ENCODE data around the gene CDK18. TPM values are rescaled to one million over a fixed set of nuclear protein-coding genes. Genes with fewer than 3 reads are reported as not detected.

The CDK18 gene
- polyA plus RNA-seq, 1 donor (not counting 4 experiments of a cell fraction or from before 2014, with no cell fraction given), result 10.9 TPM

DNA sequence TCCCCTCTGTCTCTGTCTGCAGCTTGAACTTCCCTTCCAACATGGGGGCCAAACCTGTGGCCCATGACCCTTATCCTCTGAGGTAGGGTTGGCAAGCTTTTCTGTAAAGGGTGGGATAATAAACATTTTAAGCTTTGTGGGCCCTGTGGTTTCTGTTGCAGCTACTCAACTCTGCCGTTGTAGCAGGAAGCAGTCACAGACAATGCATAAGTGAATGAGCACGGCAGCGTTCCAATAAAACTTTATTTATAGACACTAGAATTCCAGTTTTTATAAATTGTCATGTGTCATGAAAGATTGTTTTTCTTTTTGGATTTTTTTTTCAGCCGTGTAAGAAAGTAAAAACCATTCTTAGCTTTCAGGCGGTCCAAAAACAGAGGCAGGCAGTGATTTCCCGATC is 18.2 kb upstream of the CDK18 start:
- Histone ChIP-seq H3K27me3 (ENCODE audit: control insufficient read depth, extremely low read depth, insufficient read depth, low read length) (peaks cover 24% of the 10 kb centered on the region), H3K9me1 (ENCODE audit: control insufficient read depth, extremely low read depth, insufficient read depth, low read length) (no peaks in the 10 kb centered on the region), H3K79me2 (ENCODE audit: control insufficient read depth, insufficient read depth, low read length) (no peaks in the 10 kb centered on the region), H3K4me1 (ENCODE audit: control insufficient read depth, extremely low read depth, insufficient read depth, low read length) (peaks cover 10% of the 10 kb centered on the region), H3K4me2 (ENCODE audit: control insufficient read depth, extremely low read depth, insufficient read depth, low read depth, low read length) (no peak overlapping the region), H4K20me1 (ENCODE audit: control insufficient read depth, extremely low read depth, insufficient read depth, low read length) (no peaks in the 10 kb centered on the region), H3K9ac (ENCODE audit: control insufficient read depth, extremely low read depth, insufficient read depth, low read length) (no peak overlapping the region), H3K4me3 (ENCODE audit: control insufficient read depth in 2 of 3, extremely low read depth in 1 of 3, insufficient read depth in 2 of 3, low read depth in 1 of 3, low read length in 3 of 3) (no peak overlapping the region), H3K9me3 (ENCODE audit: control insufficient read depth, low read depth, low read length) (no peaks in the 10 kb centered on the region), H3K36me3 (ENCODE audit: control insufficient read depth in 2 of 2, extremely low read depth in 1 of 2, insufficient read depth in 2 of 2, low read length in 2 of 2) (no peaks in the 10 kb centered on the region), H3K27ac (ENCODE audit: control insufficient read depth, insufficient read depth, low read length) (no peak overlapping the region), H2AFZ (ENCODE audit: control insufficient read depth, low read length) (no peak overlapping the region)
- no peak for TF ChIP-seq EZH2 (IDR thresholded peaks at IDR 0.05; ENCODE audit: low read length)
- TF ChIP-seq, protein P1, sequence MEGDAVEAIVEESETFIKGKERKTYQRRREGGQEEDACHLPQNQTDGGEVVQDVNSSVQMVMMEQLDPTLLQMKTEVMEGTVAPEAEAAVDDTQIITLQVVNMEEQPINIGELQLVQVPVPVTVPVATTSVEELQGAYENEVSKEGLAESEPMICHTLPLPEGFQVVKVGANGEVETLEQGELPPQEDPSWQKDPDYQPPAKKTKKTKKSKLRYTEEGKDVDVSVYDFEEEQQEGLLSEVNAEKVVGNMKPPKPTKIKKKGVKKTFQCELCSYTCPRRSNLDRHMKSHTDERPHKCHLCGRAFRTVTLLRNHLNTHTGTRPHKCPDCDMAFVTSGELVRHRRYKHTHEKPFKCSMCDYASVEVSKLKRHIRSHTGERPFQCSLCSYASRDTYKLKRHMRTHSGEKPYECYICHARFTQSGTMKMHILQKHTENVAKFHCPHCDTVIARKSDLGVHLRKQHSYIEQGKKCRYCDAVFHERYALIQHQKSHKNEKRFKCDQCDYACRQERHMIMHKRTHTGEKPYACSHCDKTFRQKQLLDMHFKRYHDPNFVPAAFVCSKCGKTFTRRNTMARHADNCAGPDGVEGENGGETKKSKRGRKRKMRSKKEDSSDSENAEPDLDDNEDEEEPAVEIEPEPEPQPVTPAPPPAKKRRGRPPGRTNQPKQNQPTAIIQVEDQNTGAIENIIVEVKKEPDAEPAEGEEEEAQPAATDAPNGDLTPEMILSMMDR (optimal IDR thresholded peaks at IDR 0.05 in 1 of 3, IDR thresholded peaks at IDR 0.05 in 1 of 3, conservative IDR thresholded peaks at IDR 0.05 in 1 of 3; ENCODE audit: extremely low read depth in 1 of 3, insufficient read depth in 2 of 3, low read length in 3 of 3), result no peak
- dilution Hi-C loops (cut with MboI; ENCODE audit: extremely low pct_ligation_motif_present, low sequenced_read_pairs), result no loop called here
- no peak for FAIRE-seq
- no peak for DNase-seq (ENCODE audit: low read depth, low spot score)

DNA sequence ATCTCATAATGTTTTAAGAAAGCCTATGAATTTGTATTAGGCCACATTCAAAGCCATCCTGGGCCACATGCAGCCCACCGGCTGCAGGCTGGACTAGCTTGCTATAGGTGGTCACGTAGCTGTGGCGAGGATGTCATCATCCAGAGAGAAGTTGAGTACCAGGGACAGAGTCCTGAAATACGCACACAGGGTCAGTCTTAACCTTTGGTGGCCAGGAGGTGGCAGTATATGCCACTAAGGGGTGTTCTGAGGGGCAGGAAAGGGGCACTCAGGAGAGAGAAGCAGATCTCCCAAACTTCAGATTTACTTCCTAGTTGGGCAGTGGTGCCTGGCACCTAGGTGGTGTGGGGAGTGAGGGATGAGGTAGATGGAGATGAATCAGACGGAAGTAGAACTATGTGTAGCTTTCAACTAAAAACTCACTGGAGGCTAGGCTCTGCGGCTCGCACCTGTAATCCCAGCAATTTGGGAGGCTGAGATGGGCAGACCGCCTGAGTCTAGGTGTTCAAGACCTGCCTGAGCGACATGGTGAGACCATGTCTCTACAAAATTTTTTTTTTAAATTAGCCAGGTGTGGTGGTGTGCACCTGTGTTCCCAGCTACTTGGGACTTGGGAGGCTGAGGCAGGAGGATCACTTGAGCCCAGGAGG is 16.3 kb upstream of the CDK18 start:
- Histone ChIP-seq H3K27me3 (ENCODE audit: control insufficient read depth, extremely low read depth, insufficient read depth, low read length) (peaks cover 19% of the 10 kb centered on the region), H3K79me2 (ENCODE audit: control insufficient read depth, insufficient read depth, low read length) (no peaks in the 10 kb centered on the region), H2AFZ (ENCODE audit: control insufficient read depth, low read length) (no peak overlapping the region), H3K9me3 (ENCODE audit: control insufficient read depth, low read depth, low read length) (no peaks in the 10 kb centered on the region), H3K4me2 (ENCODE audit: control insufficient read depth, extremely low read depth, insufficient read depth, low read depth, low read length) (no peak overlapping the region), H4K20me1 (ENCODE audit: control insufficient read depth, extremely low read depth, insufficient read depth, low read length) (peaks cover 1% of the 10 kb centered on the region), H3K4me1 (ENCODE audit: control insufficient read depth, extremely low read depth, insufficient read depth, low read length) (peaks cover 16% of the 10 kb centered on the region), H3K9me1 (ENCODE audit: control insufficient read depth, extremely low read depth, insufficient read depth, low read length) (peaks cover 3% of the 10 kb centered on the region), H3K4me3 (ENCODE audit: control insufficient read depth in 2 of 3, extremely low read depth in 1 of 3, insufficient read depth in 2 of 3, low read depth in 1 of 3, low read length in 3 of 3) (no peak overlapping the region), H3K36me3 (ENCODE audit: control insufficient read depth in 2 of 2, extremely low read depth in 1 of 2, insufficient read depth in 2 of 2, low read length in 2 of 2) (no peaks in the 10 kb centered on the region), H3K9ac (ENCODE audit: control insufficient read depth, extremely low read depth, insufficient read depth, low read length) (no peak overlapping the region), H3K27ac (ENCODE audit: control insufficient read depth, insufficient read depth, low read length) (no peak overlapping the region)
- FAIRE-seq (peak; percentile 85), DNase-seq (ENCODE audit: low read depth, low spot score) (no peak)
- dilution Hi-C loops (cut with MboI; ENCODE audit: extremely low pct_ligation_motif_present, low sequenced_read_pairs), result no loop called here
- TF ChIP-seq, protein P1 (optimal IDR thresholded peaks at IDR 0.05 in 1 of 3, IDR thresholded peaks at IDR 0.05 in 1 of 3, conservative IDR thresholded peaks at IDR 0.05 in 1 of 3; ENCODE audit: extremely low read depth in 1 of 3, insufficient read depth in 2 of 3, low read length in 3 of 3), result peak; percentile 77 to 92 (median 87)
- no peak for TF ChIP-seq EZH2 (IDR thresholded peaks at IDR 0.05; ENCODE audit: low read length)

Measured in keratinocyte (primary cell).